Karpas-422 (cell line): Measurements from ENCODE around the gene TAF5L. TPM values are rescaled to one million over a fixed set of nuclear protein-coding genes. Genes with fewer than 3 reads are reported as not detected.
A peak's percentile ranks its signal among the peaks of the same experiment; 100 is the strongest.

ENCODE experiments used
- DNase-seq: peaks from one replicate; pipeline ENCODE4 v3.0.0-alpha.2; 2015
- H2AFZ ChIP-seq: fragments of 200-600 bp; sonication (generic); 2 replicates; pipeline ENCODE4 v1.6.1; 2014; ENCODE audit warnings: antibody characterized with exemption, low read length, mixed read lengths
- H3K27ac ChIP-seq: fragments of 200-600 bp; sonication (generic); 2 replicates; pipeline ENCODE4 v1.5.1; 2014; ENCODE audit warnings: mild to moderate bottlenecking, low read length, moderate library complexity
- H3K27me3 ChIP-seq: fragments of 200-600 bp; sonication (generic); 2 replicates; pipeline ENCODE4 v1.6.1; 2014; ENCODE audit warnings: low read length, mixed read lengths
- H3K36me3 ChIP-seq: fragments of 200-600 bp; sonication (generic); 2 replicates; pipeline ENCODE4 v1.6.1; 2014; ENCODE audit warnings: low read length, mixed read lengths; ENCODE audit not compliant: insufficient read depth
- H3K4me1 ChIP-seq: fragments of 200-600 bp; sonication (generic); 2 replicates; pipeline ENCODE4 v1.6.1; 2014; ENCODE audit warnings: mild to moderate bottlenecking, low read length, mixed read lengths
- H3K4me2 ChIP-seq: fragments of 200-600 bp; sonication (generic); 2 replicates; pipeline ENCODE4 v1.6.1; 2014; ENCODE audit warnings: low read length, low read depth, mild to moderate bottlenecking; ENCODE audit not compliant: poor library complexity, severe bottlenecking
- H3K4me3 ChIP-seq: fragments of 200-600 bp; sonication (generic); 2 replicates; pipeline ENCODE4 v1.5.1; 2014; ENCODE audit warnings: mild to moderate bottlenecking, antibody characterized with exemption, low read length, mixed read lengths
- H3K79me2 ChIP-seq: fragments of 200-600 bp; sonication (generic); 2 replicates; pipeline ENCODE4 v1.6.1; 2014; ENCODE audit warnings: mild to moderate bottlenecking, low read length, mixed read lengths
- H3K9ac ChIP-seq: fragments of 200-600 bp; sonication (generic); 2 replicates; pipeline ENCODE4 v1.6.0; 2014; ENCODE audit warnings: low read length
- H3K9me2 ChIP-seq: fragments of 200-600 bp; sonication (generic), shearing (Covaris generic); replicated peaks from 2 replicates; pipeline ENCODE4 v1.6.0; 2014; ENCODE audit warnings: mild to moderate bottlenecking, low read length, moderate library complexity; ENCODE audit not compliant: insufficient read depth
- H3K9me3 ChIP-seq: fragments of 300-700, 200-600 bp; sonication (generic); 2 replicates; pipeline ENCODE4 v1.6.1; 2014; ENCODE audit warnings: low read length, mixed read lengths
- H4K20me1 ChIP-seq: fragments of 200-600 bp; sonication (generic); 2 replicates; pipeline ENCODE4 v1.6.1; 2014; ENCODE audit warnings: mild to moderate bottlenecking, antibody characterized with exemption, low read length, low read depth; ENCODE audit not compliant: insufficient read depth
- total RNA-seq: library from RNA; depleted of rRNA; stranded (reverse); fragments of >200 nt; shearing (Covaris generic); gene quantifications from 2 replicates; pipeline ENCODE4 v1.2.3, GENCODE V29; 2014; ENCODE audit warnings: low replicate concordance

The TAF5L gene
- total RNA-seq, 1 experiment from 2014 or later, result 32.6 TPM

DNA sequence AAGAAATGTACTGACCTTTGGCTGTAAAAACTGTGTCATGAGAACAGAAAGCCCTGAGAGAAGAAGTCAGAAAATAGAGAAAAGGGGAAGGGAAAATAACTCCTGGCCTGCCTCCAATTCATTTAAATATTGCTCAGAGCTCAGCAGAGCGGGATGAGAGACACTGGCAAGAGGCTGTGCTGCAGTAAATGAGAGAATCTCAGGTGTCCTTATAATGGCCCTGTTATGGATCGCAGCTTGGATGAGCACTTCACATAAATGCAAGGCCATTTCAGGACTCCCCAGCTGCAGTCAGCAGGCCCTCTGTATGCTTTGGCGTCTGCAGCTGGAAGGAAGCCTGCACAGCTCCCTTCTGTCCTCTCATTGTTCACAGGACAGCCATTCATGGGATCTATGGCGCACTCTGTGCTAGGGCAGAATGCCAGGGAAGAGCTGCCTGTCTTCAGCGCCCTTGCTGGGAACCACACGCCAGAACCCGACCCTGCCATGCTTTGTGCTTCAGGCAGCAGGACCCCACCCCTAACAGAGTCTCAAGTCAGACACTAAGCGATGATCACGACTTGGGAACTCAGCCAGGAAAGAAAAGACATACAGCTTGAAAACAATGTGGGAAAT, 46.8 kb downstream of the TAF5L start:
- DNase-seq, result peak; percentile 86
- Histone ChIP-seq H3K4me2 (peak overlapping the region; percentile 74), H3K4me1 (peaks cover 21% of the 10 kb centered on the region), H3K4me3 (peak overlapping the region; percentile 57), H3K9me3 (no peaks in the 10 kb centered on the region), H2AFZ (peak overlapping the region; percentile 54), H3K27me3 (no peaks in the 10 kb centered on the region), H3K36me3 (no peaks in the 10 kb centered on the region), H3K9me2 (no peaks in the 10 kb centered on the region), H3K27ac (0 out of 2 replicates have a peak overlapping the region, but pooled peaks have one; percentile 41), H3K79me2 (no peaks in the 10 kb centered on the region), H4K20me1 (no peaks in the 10 kb centered on the region), H3K9ac (peak overlapping the region; percentile 52)

DNA sequence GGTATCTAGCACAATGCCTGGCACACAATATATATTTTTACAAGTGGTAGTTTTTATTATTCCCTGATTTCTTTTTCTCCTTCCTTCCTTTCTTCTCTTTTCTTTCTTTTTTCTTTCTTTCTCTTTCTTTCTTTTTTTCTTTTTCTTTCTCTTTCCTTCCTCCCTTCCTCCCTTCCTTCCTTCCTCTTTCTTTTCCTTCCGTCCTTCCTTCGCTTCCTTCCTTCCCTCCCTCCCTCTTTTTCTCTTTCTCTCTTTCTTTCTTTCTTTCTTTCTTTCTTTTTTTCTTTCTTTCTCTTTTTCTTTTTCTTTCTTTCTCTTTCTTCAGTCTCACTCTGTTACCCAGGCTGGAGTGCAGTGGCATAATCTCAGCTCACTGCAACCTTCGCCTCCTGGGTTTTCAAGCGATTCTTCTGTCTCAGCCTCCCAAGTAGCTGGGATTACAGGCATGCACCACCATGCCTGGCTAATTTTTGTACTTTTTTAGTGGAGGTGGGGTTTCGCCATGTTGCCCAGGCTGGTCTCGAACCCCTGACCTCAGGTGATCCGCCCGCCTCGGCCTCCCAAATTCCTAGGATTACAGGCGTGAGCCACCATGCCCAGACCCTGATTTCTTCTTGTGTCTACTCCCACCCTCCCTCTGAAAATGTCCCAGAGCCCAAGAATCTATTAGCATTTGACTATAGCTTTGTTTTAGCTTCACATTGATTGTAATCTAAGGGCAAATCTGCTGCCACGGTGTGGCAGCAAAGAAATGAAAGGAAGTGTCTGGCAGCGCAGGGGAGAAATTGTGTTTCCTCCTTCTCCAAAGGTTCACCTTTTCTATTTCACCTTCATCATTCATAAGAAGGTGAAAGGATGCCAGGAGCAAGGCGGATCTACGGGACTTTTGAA, 47.5 kb downstream of the TAF5L start:
- 0 out of 2 replicates have a peak overlapping the region, but pooled peaks have one; percentile 41 for H3K27ac ChIP-seq
- peak overlapping the region; percentile 57; the same call in 1 of the 2 replicates for H3K4me3 ChIP-seq
- H4K20me1 ChIP-seq, result no peaks in the 10 kb centered on the region
- H3K9me3 ChIP-seq, result no peaks in the 10 kb centered on the region
- DNase-seq, result no peak
- peak overlapping the region; percentile 52; the same call in 1 of the 2 replicates for H3K9ac ChIP-seq
- H3K79me2 ChIP-seq, result no peaks in the 10 kb centered on the region
- H3K36me3 ChIP-seq, result no peaks in the 10 kb centered on the region
- no peaks in the 10 kb centered on the region for H3K27me3 ChIP-seq
- no peaks in the 10 kb centered on the region for H3K9me2 ChIP-seq
- H3K4me1 ChIP-seq, result peaks cover 21% of the 10 kb centered on the region
- peak overlapping the region; percentile 54 for H2AFZ ChIP-seq
- peak overlapping the region; percentile 74 for H3K4me2 ChIP-seq

DNA sequence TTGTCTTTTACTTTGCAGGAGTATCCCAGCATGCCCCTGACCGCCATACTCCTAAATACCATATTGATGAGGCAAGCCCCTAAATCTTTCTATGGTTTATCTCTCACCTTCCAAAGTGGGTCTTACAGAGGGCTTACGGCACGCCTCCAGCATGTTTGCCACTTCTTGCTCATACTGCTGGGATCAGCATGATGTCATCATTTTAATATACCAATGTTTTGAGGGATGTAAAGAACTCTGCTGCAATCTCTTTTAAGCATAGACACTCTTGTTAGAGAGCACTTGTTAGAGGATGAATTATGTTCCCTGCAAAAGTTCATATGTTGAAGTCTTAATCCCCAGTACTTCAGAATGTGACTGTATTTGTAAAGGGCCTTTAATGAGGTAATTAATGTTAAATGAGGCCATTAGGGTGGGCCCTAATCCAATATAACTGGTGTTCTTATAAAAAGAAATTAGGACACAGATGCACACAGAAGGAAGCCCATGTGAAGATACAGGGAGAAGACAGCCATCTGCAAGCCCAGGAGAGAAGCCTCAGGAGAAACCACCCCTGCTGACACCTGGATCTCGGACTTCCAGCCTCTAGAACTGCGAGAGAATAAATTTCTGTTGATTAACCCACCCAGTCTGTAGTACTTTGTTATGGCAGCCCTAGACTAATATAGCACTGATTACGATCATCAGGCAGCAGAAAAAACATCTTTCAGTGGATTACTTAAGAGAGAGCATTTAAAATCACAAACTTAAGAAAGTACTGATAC, 51.1 kb downstream of the TAF5L start:
- Histone ChIP-seq H3K4me3 (no peak overlapping the region), H3K4me1 (peaks cover 22% of the 10 kb centered on the region), H3K9me2 (no peaks in the 10 kb centered on the region), H3K79me2 (no peaks in the 10 kb centered on the region), H3K27ac (no peak overlapping the region), H3K36me3 (no peaks in the 10 kb centered on the region), H4K20me1 (no peaks in the 10 kb centered on the region), H3K27me3 (no peaks in the 10 kb centered on the region), H3K9me3 (no peaks in the 10 kb centered on the region), H3K4me2 (no peak overlapping the region), H2AFZ (no peak overlapping the region), H3K9ac (no peak overlapping the region)
- DNase-seq, result no peak

DNA sequence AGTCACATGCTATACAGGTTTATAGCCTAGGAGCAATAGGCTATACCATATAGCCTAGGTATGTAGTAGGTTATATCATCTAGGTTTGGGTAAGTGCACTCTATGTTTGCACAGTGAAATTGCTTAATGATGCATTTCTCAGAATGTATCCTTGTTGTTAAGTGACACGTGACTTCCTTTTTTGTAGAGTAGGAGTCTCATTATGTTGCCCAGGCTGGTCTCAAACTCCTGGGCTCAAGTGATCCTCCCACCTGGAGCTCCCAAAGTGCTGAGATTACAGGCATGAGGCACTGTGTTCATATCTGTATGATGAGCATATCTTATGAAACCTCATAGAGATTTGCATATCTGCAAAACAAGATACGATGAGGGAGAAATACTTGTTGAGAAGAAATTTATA, 53.6 kb downstream of the TAF5L start:
- no peaks in the 10 kb centered on the region for H3K27me3 ChIP-seq
- no peaks in the 10 kb centered on the region for H3K79me2 ChIP-seq
- no peaks in the 10 kb centered on the region for H4K20me1 ChIP-seq
- no peaks in the 10 kb centered on the region for H3K36me3 ChIP-seq
- no peak overlapping the region for H3K27ac ChIP-seq
- no peak overlapping the region for H3K4me2 ChIP-seq
- DNase-seq, result no peak
- no peaks in the 10 kb centered on the region for H3K9me3 ChIP-seq
- H2AFZ ChIP-seq, result no peak overlapping the region
- no peaks in the 10 kb centered on the region for H3K9me2 ChIP-seq
- H3K4me1 ChIP-seq, result peaks cover 8% of the 10 kb centered on the region
- no peak overlapping the region for H3K4me3 ChIP-seq
- no peak overlapping the region for H3K9ac ChIP-seq

DNA sequence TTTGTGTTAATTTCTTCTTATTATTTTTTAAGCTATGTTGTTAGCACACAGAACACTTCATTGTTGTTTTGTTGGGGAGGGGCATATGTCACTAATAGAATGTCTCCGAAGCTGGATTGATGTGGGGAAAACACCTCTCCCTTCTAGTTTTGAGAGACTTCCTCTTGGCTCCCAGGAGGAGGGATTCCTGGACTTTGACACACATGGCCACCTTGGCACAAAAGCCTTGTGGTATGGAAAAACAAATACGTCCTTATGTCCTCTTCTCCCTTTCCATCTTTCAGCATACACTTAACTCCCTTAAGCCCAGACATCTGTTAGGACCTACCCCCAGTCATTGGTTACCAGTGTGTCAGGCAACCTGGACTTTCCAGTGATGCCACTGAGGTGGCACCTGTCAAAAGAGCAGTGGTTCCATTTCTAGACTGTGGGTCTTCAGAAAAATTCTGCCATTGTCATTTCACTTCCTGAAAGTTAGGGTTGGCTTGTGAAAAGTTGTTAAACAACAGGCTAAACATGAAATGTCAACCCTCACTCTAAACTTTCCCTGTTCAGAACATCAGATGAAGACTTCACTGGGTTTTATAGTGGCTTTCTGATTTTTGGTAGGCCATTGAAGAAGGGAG, 54.9 kb downstream of the TAF5L start:
- Histone ChIP-seq H3K27ac (no peak overlapping the region), H3K9ac (no peak overlapping the region), H3K9me3 (no peaks in the 10 kb centered on the region), H3K4me3 (no peak overlapping the region), H3K79me2 (no peaks in the 10 kb centered on the region), H4K20me1 (no peaks in the 10 kb centered on the region), H3K27me3 (no peaks in the 10 kb centered on the region), H3K9me2 (no peaks in the 10 kb centered on the region), H3K4me2 (no peak overlapping the region), H2AFZ (no peak overlapping the region), H3K4me1 (peaks cover 8% of the 10 kb centered on the region), H3K36me3 (no peaks in the 10 kb centered on the region)
- DNase-seq, result no peak

DNA sequence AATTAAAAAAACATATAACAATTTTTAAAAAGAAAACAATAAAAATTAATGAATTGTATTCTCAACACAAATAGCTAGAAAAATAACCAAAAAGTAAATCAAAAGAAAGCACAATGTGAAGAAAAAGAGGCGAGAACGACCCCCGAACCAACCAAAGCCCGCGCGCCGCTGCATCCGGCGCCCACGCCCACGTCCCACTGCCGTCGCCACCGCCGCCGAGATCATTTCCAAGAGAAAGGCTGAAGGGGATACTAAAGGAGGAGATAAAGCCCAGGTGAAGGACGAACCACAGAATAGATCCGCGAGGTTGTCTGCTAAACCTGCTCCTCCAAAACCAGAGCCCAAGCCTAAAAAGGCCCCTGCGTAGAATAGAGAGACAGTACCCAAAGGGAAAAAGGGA, 55.6 kb downstream of the TAF5L start:
- no peaks in the 10 kb centered on the region for H3K27me3 ChIP-seq
- no peaks in the 10 kb centered on the region for H3K9me2 ChIP-seq
- H3K4me1 ChIP-seq, result peaks cover 8% of the 10 kb centered on the region
- no peak overlapping the region for H3K27ac ChIP-seq
- H3K4me3 ChIP-seq, result no peak overlapping the region
- H3K9ac ChIP-seq, result no peak overlapping the region
- DNase-seq, result no peak
- H3K4me2 ChIP-seq, result no peak overlapping the region
- no peak overlapping the region for H2AFZ ChIP-seq
- H3K79me2 ChIP-seq, result no peaks in the 10 kb centered on the region
- H3K36me3 ChIP-seq, result no peaks in the 10 kb centered on the region
- no peaks in the 10 kb centered on the region for H4K20me1 ChIP-seq
- H3K9me3 ChIP-seq, result no peaks in the 10 kb centered on the region

DNA sequence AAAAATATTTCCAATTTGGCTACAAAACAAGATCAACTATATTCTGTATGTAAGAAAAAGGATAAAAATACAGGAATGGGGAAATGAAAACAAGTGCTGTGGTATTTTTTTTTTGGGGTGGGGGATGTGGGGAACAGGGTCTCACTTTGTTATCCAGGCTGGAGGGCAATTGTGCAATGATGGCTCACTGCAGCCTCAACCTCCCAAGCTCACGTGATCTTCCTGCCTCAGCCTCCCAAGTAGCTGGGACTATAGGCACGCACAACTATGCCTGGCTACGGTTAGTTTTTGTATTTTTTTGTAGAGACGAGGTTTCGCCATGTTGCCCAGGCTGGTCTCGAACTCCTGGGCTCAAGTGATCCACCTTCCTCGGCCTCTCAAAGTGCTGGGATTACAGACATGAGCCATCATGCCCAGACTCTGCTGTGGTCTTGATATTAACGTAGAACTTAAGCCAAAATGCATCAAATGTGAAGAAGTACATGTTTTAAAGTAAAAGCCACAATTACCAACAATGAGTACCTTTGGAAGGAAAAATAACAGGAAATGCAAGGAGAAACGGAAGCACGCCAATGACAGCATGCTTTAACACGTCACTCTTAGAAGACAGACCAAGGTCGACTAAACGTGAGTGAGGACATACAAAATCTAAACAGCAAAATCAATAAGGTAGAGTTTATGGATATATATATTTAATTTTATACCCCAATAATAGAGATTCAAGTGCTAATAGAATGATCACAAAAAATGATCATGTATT, 58.6 kb downstream of the TAF5L start:
- no peak for DNase-seq
- no peaks in the 10 kb centered on the region for H3K9me2 ChIP-seq
- no peak overlapping the region for H3K4me3 ChIP-seq
- H3K9ac ChIP-seq, result no peak overlapping the region
- no peaks in the 10 kb centered on the region for H3K27me3 ChIP-seq
- H3K4me2 ChIP-seq, result no peak overlapping the region
- H3K9me3 ChIP-seq, result no peaks in the 10 kb centered on the region
- no peaks in the 10 kb centered on the region for H3K36me3 ChIP-seq
- H4K20me1 ChIP-seq, result no peaks in the 10 kb centered on the region
- peaks cover 16% of the 10 kb centered on the region for H3K4me1 ChIP-seq
- H2AFZ ChIP-seq, result no peak overlapping the region
- H3K79me2 ChIP-seq, result no peaks in the 10 kb centered on the region
- H3K27ac ChIP-seq, result no peak overlapping the region
